HepG2 (cell line): ENCODE measurements around the gene SMAD6. TPM values are rescaled to one million over a fixed set of nuclear protein-coding genes. Genes with fewer than 3 reads are reported as not detected.

Experiments used
- ATAC-seq: fragments of 200-7000 bp; cut with Tn5 transposase; 3 replicates; pipeline ENCODE4 v1.9.1; 2020; ENCODE audit warnings: mild to moderate bottlenecking, moderate library complexity
- BruUV-seq: library from RNA; stranded (reverse); fragments of 400-500 nt; replicated peaks from 2 replicates; lab custom pipeline; 2021; lab: Mats Ljungman, UMichigan
- CTCF ChIA-PET: fragments of 300-600 bp; formaldehyde crosslinking; extraction: SDS; loops from one replicate; lab custom pipeline; 2021; ENCODE audit warnings: low total read pairs, inconsistent platforms, low intra/inter-chr PET ratio; lab: Yijun Ruan, JAX
- POLR2A ChIA-PET: fragments of 350-600 bp; sonication (Branson Sonifier 250); formaldehyde crosslinking; loops from one replicate; lab custom pipeline; 2020; ENCODE audit warnings: antibody characterized with exemption, inconsistent platforms; lab: Yijun Ruan, JAX
- DNase-seq: peaks from one replicate; pipeline ENCODE4 v3.0.0-alpha.2; 2015; ENCODE audit warnings: low spot score
- FAIRE-seq: peaks from 3 replicates; lab custom pipeline; 2011; peaks lifted over from hg19 to GRCh38; lab: Jason Lieb, UNC
- H2AFZ ChIP-seq: one replicate; pipeline ENCODE4 v1.6.1; 2011; ENCODE audit warnings: low read length, inconsistent platforms
- H3K27ac ChIP-seq: fragments of 300-600 bp; 3 replicates; pipeline ENCODE4 v1.8.0; 2011; ENCODE audit warnings: mixed run types, mild to moderate bottlenecking, mixed read lengths, low read length, inconsistent platforms; ENCODE audit not compliant: insufficient read depth; ENCODE audit errors: extremely low read length
- H3K27me3 ChIP-seq, 2 experiments: fragments of 200-600 bp in 1 of 2; 2 replicates in 1 of 2; 3 replicates in 1 of 2; pipeline versions ENCODE4 v1.6.0 to v1.8.0; 2011; ENCODE audit warnings: low read length in 2 of 2, mild to moderate bottlenecking in 2 of 2, moderate library complexity in 2 of 2, inconsistent platforms in 1 of 2; ENCODE audit not compliant: insufficient read depth in 2 of 2, control insufficient read depth in 1 of 2
- H3K36me3 ChIP-seq, 2 experiments: fragments of 200-600 bp in 1 of 2; replicated peaks in 1 of 2; 2 replicates in 1 of 2; 3 replicates in 1 of 2; pipeline versions ENCODE4 v1.5.1 to v1.8.0; 2011; ENCODE audit warnings: low read length in 2 of 2, inconsistent platforms in 1 of 2; ENCODE audit not compliant: insufficient read depth in 2 of 2, control insufficient read depth in 1 of 2
- H3K4me1 ChIP-seq: 2 replicates; pipeline ENCODE4 v1.5.1; 2012; ENCODE audit warnings: low read length, inconsistent platforms; ENCODE audit not compliant: insufficient read depth
- H3K4me2 ChIP-seq: 2 replicates; pipeline ENCODE4 v1.6.0; 2011; ENCODE audit warnings: low read depth, low read length, inconsistent platforms
- H3K4me3 ChIP-seq, 3 experiments: fragments of 200-600 bp in 1 of 3; sonication (generic), shearing (Covaris generic) in 1 of 3; replicated peaks in 1 of 3; 2 replicates each; pipeline ENCODE4 v1.5.1; 2011 to 2016; ENCODE audit warnings: low read length in 3 of 3, inconsistent platforms in 2 of 3, low read depth in 2 of 3, mild to moderate bottlenecking in 2 of 3, control low read depth in 1 of 3, mixed read lengths in 1 of 3; ENCODE audit not compliant: insufficient read depth in 1 of 3
- H3K79me2 ChIP-seq: one replicate; pipeline ENCODE4 v1.6.1; 2011; ENCODE audit warnings: low read length, inconsistent platforms; ENCODE audit not compliant: insufficient read depth
- H3K9ac ChIP-seq: 2 replicates; pipeline ENCODE4 v1.6.0; 2011; ENCODE audit warnings: mild to moderate bottlenecking, low read depth, low read length, inconsistent platforms; ENCODE audit not compliant: insufficient read depth
- H3K9me3 ChIP-seq: 2 replicates; pipeline ENCODE4 v1.5.1; 2012; ENCODE audit warnings: mild to moderate bottlenecking, low read length
- H4K20me1 ChIP-seq: 2 replicates; pipeline ENCODE4 v1.6.0; 2011; ENCODE audit warnings: inconsistent platforms, mild to moderate bottlenecking, low read length, moderate library complexity; ENCODE audit not compliant: insufficient read depth
- ATF5 ChIP-seq: sonication (generic); formaldehyde crosslinking; IDR thresholded peaks from 2 replicates; pipeline ENCODE4 v1.4.0; 2020; ENCODE audit warnings: mild to moderate bottlenecking, low read depth, missing genetic modification reagents
- GATA4 ChIP-seq: sonication (generic); IDR thresholded peaks from 2 replicates; pipeline ENCODE4 v1.6.1; 2016; ENCODE audit warnings: antibody characterized with exemption, low read depth, borderline replicate concordance
- ZMYM3 ChIP-seq: sonication (generic); formaldehyde crosslinking; IDR thresholded peaks from 2 replicates; pipeline ENCODE4 v1.5.1; 2020; ENCODE audit warnings: mild to moderate bottlenecking, missing genetic modification reagents
- ZNF564 ChIP-seq: sonication (generic); formaldehyde crosslinking; IDR thresholded peaks from 2 replicates; pipeline ENCODE4 v1.8.1; 2023; ENCODE audit warnings: mild to moderate bottlenecking, missing genetic modification reagents
- ZNF629 ChIP-seq: sonication (generic); formaldehyde crosslinking; conservative IDR thresholded peaks from 2 replicates; pipeline ENCODE4 v1.5.0; 2020; ENCODE audit warnings: missing genetic modification reagents
- WGBS: methylation state at CpG from one replicate; pipeline ENCODE4 v1.1.6; 2017; ENCODE audit warnings: low lambda C conversion rate; 5-methylcytosine and 5-hydroxymethylcytosine counted together
- in situ Hi-C: cut with HindIII; loops from 2 replicates; pipeline ENCODE4 v1.10.0; 2017; ENCODE audit warnings: low pct_unique_long_range_greater_than_20kb; ENCODE audit not compliant: extremely low pct_ligation_motif_present
- intact Hi-C: fragments of 100-400 bp; cut with micrococcal nuclease; formaldehyde crosslinking; loops from one replicate; pipeline ENCODE4 v1.10.0; 2022; ENCODE audit not compliant: unreplicated experiment
- polyA plus RNA-seq, 8 experiments: library from polyadenylated mRNA; depleted of rRNA in 3 of 8; stranded (reverse) in 7 of 8; unstranded in 1 of 8; fragments of >200 nt; fragmentation: Illumina TruSeq in 4 of 8; extraction: Trizol in 4 of 8; gene quantifications; 2 replicates each; pipeline versions ENCODE4 v1.2.1 to v1.2.3, GENCODE V29; 2011 to 2016; ENCODE audit warnings: low read depth in 4 of 8, missing spikeins in 1 of 8, mixed read lengths in 1 of 8; ENCODE audit not compliant: insufficient read depth in 1 of 8
- total RNA-seq, 5 experiments: library from RNA; depleted of rRNA; stranded (reverse); fragments of >200 nt; fragmentation: Illumina TruSeq; extraction: Trizol; gene quantifications; 2 replicates each; pipeline ENCODE4 v1.2.3, GENCODE V29; 2016; ENCODE audit warnings: low read depth in 1 of 5

Gene SMAD6
- total and polyA plus RNA-seq, 2 of the 13 experiments (the other 11 are each of a cell fraction or from before 2014, with no cell fraction given) = 3.3 to 4.4 TPM

GRCh38 chr15:66742286-66742685 is 40.2 kb downstream of the SMAD6 start:
- ATAC-seq (no peak), FAIRE-seq (no peak), DNase-seq (no peak)
- Histone ChIP-seq H3K9ac (no peak overlapping the region), H3K4me1 (peaks cover 36% of the 10 kb centered on the region), H3K36me3 (no peaks in the 10 kb centered on the region), H3K4me2 (no peak overlapping the region), H3K27me3 (no peaks in the 10 kb centered on the region), H3K4me3 (no peak overlapping the region), H3K27ac (no peak overlapping the region), H3K9me3 (no peaks in the 10 kb centered on the region), H4K20me1 (no peaks in the 10 kb centered on the region), H2AFZ (no peak overlapping the region), H3K79me2 (no peaks in the 10 kb centered on the region)
- WGBS = 100% methylated on average over 5 of the region's 6 CpGs
- no TSS peak for BruUV-seq
- in situ Hi-C loops (no loop called here), intact Hi-C loops (no loop called here)
- ChIA-PET CTCF (no interaction called here), POLR2A (no interaction called here)
- TF ChIP-seq GATA4 = no peak
- TF ChIP-seq ATF5 (CRISPR knock-in tag) = no peak

GRCh38 chr15:66743204-66743603 is 41.2 kb downstream of the SMAD6 start:
- no peaks in the 10 kb centered on the region for H4K20me1 ChIP-seq
- no peak for DNase-seq
- H3K27ac ChIP-seq = no peak overlapping the region
- FAIRE-seq = no peak
- no peaks in the 10 kb centered on the region for H3K79me2 ChIP-seq
- H3K27me3 ChIP-seq = no peaks in the 10 kb centered on the region
- ChIA-PET CTCF (no interaction called here), POLR2A (no interaction called here)
- TF ChIP-seq ZNF564 (CRISPR knock-in tag) (no peak), ZNF629 (CRISPR knock-in tag) (peak; percentile 86), ZMYM3 (0 out of 2 replicates have a peak, but pooled peaks have one; percentile 30)
- BruUV-seq = no TSS peak
- intact Hi-C loops = no loop called here
- in situ Hi-C loops = no loop called here
- no peak for ATAC-seq
- H3K9ac ChIP-seq = no peak overlapping the region
- peaks cover 44% of the 10 kb centered on the region for H3K4me1 ChIP-seq
- no peaks in the 10 kb centered on the region for H3K36me3 ChIP-seq
- H2AFZ ChIP-seq = no peak overlapping the region
- H3K4me2 ChIP-seq = no peak overlapping the region
- 82% methylated on average over 5 of the region's 5 CpGs for WGBS
- H3K4me3 ChIP-seq = no peak overlapping the region
- H3K9me3 ChIP-seq = no peaks in the 10 kb centered on the region
